HepG2 (cell line): ENCODE measurements around the gene SERINC1.

Experiments
- CTCF ChIP-seq: sonication (generic); formaldehyde crosslinking; IDR thresholded peaks from 2 replicates; pipeline ENCODE4 v1.5.0; 2020; ENCODE audit warnings: mild to moderate bottlenecking, missing genetic modification reagents, moderate library complexity
- PCBP2 ChIP-seq: fragments of 200-400 bp; formaldehyde crosslinking; optimal IDR thresholded peaks from 2 replicates; pipeline ENCODE3; 2018; ENCODE audit warnings: low read length, low read depth; ENCODE audit not compliant: poor library complexity, severe bottlenecking

- TF ChIP-seq CTCF (no peak), PCBP2 (no peak)
Observed at GRCh38 chr6:122458087-122458486, 13.5 kb downstream of the SERINC1 start.
